Stomach (tissue), 4 donors: ENCODE data around the gene ADRA2C.

ENCODE experiments used
- EP300 ChIP-seq: sonication (generic); formaldehyde crosslinking; IDR thresholded peaks from one replicate; pipeline ENCODE4 v1.6.1; 2017; ENCODE audit warnings: antibody characterized with exemption
- POLR2A ChIP-seq, 4 donors: fragments of 450-650 bp; IDR thresholded peaks; one replicate each; pipeline ENCODE4 v1.6.1; 2016; ENCODE audit warnings: antibody characterized with exemption in 4 of 4, control low read depth in 2 of 4, mild to moderate bottlenecking in 1 of 4, moderate library complexity in 1 of 4
- POLR2AphosphoS5 ChIP-seq, 3 donors: sonication (generic); formaldehyde crosslinking; IDR thresholded peaks; one replicate each; pipeline ENCODE4 v1.6.1; 2016; ENCODE audit warnings: antibody characterized with exemption in 3 of 3
- TF ChIP-seq, protein P1 (sequence below), 7 experiments: fragments of 450-650 bp in 4 of 7; fragments of 200-600 bp in 3 of 7; sonication (generic) in 3 of 7; IDR thresholded peaks; one replicate each; pipeline ENCODE4 v1.5.1; 2016 to 2019; ENCODE audit warnings: antibody characterized with exemption in 7 of 7, control low read depth in 2 of 7, mild to moderate bottlenecking in 1 of 7

DNA sequence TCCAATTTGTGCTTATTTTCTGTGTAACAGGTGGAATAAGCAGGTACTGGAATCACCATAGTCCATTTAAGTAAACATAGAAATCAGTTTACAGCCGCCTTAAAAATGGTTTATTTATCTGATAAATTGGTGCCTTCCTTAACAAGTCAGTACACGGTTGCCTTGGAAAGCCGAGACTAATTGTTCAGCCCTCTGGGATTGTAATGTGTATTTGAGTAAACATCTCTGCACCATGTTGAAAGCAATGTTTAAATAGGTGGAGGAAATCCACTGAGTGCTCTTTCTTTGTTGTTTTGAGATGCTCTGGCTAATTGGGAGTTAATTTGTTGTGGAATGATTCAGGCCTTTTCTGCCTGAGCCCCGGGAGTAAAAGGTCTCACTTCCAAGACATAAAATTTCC, 45.7 kb upstream of the ADRA2C start:
- TF ChIP-seq, protein P1, sequence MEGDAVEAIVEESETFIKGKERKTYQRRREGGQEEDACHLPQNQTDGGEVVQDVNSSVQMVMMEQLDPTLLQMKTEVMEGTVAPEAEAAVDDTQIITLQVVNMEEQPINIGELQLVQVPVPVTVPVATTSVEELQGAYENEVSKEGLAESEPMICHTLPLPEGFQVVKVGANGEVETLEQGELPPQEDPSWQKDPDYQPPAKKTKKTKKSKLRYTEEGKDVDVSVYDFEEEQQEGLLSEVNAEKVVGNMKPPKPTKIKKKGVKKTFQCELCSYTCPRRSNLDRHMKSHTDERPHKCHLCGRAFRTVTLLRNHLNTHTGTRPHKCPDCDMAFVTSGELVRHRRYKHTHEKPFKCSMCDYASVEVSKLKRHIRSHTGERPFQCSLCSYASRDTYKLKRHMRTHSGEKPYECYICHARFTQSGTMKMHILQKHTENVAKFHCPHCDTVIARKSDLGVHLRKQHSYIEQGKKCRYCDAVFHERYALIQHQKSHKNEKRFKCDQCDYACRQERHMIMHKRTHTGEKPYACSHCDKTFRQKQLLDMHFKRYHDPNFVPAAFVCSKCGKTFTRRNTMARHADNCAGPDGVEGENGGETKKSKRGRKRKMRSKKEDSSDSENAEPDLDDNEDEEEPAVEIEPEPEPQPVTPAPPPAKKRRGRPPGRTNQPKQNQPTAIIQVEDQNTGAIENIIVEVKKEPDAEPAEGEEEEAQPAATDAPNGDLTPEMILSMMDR (IDR thresholded peaks at IDR 0.05) = no peak
- TF ChIP-seq POLR2AphosphoS5 (IDR thresholded peaks at IDR 0.05) = no peak
- TF ChIP-seq POLR2A (IDR thresholded peaks at IDR 0.05) = no peak
- no peak for TF ChIP-seq EP300
